Measurements from ENCODE around the gene CNKSR2.

CNKSR2 gene

DNA sequence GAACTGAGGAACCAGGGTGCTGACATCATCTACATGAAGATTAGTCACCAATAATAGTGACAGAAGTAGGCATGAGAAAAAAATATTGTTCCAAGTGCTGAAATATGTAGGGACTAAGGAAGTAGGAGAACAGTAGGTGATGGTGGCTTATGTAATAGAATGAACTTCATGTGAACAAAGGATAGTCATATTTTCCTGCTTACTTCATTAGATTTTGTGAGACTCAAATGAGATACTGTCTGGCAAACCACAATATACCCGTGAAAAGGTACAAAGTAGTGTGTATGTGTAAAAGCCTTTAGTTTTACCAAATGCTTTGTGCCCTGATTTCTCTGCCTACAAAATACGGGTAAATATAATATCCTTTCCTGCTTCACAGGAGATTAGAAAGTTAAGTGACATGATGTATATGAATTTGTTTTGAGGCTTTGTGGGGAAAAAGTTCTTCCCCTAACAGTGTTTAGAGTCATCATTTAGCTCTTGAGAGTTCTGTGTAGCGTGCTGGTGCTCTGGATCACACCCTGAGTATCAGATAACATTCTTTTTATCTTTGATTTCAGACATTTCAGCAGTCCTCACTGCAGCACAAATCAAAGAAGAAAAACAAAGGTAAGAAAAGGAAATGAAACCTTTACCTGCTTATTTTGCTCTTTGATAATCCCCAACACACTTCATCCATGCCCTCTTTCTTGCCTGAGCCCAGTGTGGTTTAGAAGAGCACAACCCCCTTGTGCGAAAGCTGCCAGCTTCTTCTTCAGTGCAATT lies 216.0 kb downstream of the CNKSR2 start:
- H3F3A ChIP-seq (ENCODE audit: insufficient read depth, low read length): no peaks in the 10 kb centered on the region
- H3K4me1 ChIP-seq (ENCODE audit: insufficient read depth, low read length, severe bottlenecking): no peaks in the 10 kb centered on the region
- H3K9me3 ChIP-seq (ENCODE audit: low read length): no peaks in the 10 kb centered on the region
- H3K27ac ChIP-seq (ENCODE audit: low read depth, low read length, poor library complexity, severe bottlenecking): no peak overlapping the region
- H3K79me2 ChIP-seq (ENCODE audit: insufficient read depth, low read length): no peaks in the 10 kb centered on the region
- H4K20me1 ChIP-seq (ENCODE audit: insufficient read depth, low read length): no peaks in the 10 kb centered on the region
- H3K4me3 ChIP-seq (ENCODE audit: low read depth, low read length, poor library complexity, severe bottlenecking): no peak overlapping the region
- H2AFZ ChIP-seq (ENCODE audit: low read length): no peak overlapping the region
- H3K9ac ChIP-seq (ENCODE audit: low read length): no peak overlapping the region
- no peaks in the 10 kb centered on the region for H3K36me3 ChIP-seq (ENCODE audit: insufficient read depth, low read length)
- H3K9me2 ChIP-seq (ENCODE audit: low read depth, low read length): no peaks in the 10 kb centered on the region
- no peaks in the 10 kb centered on the region for H3K27me3 ChIP-seq (ENCODE audit: insufficient read depth, low read length)
- H3K4me2 ChIP-seq (ENCODE audit: low read length): no peak overlapping the region
- TF ChIP-seq EZH2 (IDR thresholded peaks at IDR 0.05; ENCODE audit: borderline replicate concordance, low read length): no peak
- TF ChIP-seq, protein P1, sequence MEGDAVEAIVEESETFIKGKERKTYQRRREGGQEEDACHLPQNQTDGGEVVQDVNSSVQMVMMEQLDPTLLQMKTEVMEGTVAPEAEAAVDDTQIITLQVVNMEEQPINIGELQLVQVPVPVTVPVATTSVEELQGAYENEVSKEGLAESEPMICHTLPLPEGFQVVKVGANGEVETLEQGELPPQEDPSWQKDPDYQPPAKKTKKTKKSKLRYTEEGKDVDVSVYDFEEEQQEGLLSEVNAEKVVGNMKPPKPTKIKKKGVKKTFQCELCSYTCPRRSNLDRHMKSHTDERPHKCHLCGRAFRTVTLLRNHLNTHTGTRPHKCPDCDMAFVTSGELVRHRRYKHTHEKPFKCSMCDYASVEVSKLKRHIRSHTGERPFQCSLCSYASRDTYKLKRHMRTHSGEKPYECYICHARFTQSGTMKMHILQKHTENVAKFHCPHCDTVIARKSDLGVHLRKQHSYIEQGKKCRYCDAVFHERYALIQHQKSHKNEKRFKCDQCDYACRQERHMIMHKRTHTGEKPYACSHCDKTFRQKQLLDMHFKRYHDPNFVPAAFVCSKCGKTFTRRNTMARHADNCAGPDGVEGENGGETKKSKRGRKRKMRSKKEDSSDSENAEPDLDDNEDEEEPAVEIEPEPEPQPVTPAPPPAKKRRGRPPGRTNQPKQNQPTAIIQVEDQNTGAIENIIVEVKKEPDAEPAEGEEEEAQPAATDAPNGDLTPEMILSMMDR (IDR thresholded peaks at IDR 0.05; ENCODE audit: low read length): no peak

DNA sequence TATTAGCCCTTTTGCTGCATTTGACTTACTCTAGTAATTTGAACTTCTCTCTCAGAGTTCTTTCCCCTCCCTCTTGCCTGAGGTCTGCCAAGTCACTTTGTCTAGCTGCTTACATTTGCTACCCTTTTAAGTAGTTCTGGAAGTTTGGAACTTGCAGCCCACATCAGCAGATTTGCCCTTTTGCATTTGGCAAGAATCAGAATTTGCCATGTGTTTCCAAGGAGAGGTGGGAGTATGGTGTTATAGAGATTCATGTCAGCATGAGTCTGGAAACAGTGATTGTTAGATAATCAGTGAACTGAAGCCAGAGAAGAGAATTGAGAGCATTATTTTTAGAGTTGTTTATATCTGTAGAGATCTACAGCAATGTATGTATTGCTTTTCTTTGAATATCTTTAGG lies 231.8 kb downstream of the CNKSR2 start:
- Histone ChIP-seq H3K9me3 (ENCODE audit: low read length) (no peaks in the 10 kb centered on the region), H3K9ac (ENCODE audit: low read length) (no peak overlapping the region), H3K4me3 (ENCODE audit: low read depth, low read length, poor library complexity, severe bottlenecking) (no peak overlapping the region), H3K9me2 (ENCODE audit: low read depth, low read length) (no peaks in the 10 kb centered on the region), H3K4me1 (ENCODE audit: insufficient read depth, low read length, severe bottlenecking) (no peaks in the 10 kb centered on the region), H4K20me1 (ENCODE audit: insufficient read depth, low read length) (no peaks in the 10 kb centered on the region), H2AFZ (ENCODE audit: low read length) (no peak overlapping the region), H3K36me3 (ENCODE audit: insufficient read depth, low read length) (no peaks in the 10 kb centered on the region), H3F3A (ENCODE audit: insufficient read depth, low read length) (no peaks in the 10 kb centered on the region), H3K4me2 (ENCODE audit: low read length) (no peak overlapping the region), H3K27ac (ENCODE audit: low read depth, low read length, poor library complexity, severe bottlenecking) (no peak overlapping the region), H3K79me2 (ENCODE audit: insufficient read depth, low read length) (no peaks in the 10 kb centered on the region), H3K27me3 (ENCODE audit: insufficient read depth, low read length) (no peaks in the 10 kb centered on the region)
- TF ChIP-seq, protein P1 (IDR thresholded peaks at IDR 0.05; ENCODE audit: low read length): no peak
- TF ChIP-seq EZH2 (IDR thresholded peaks at IDR 0.05; ENCODE audit: borderline replicate concordance, low read length): no peak

DNA sequence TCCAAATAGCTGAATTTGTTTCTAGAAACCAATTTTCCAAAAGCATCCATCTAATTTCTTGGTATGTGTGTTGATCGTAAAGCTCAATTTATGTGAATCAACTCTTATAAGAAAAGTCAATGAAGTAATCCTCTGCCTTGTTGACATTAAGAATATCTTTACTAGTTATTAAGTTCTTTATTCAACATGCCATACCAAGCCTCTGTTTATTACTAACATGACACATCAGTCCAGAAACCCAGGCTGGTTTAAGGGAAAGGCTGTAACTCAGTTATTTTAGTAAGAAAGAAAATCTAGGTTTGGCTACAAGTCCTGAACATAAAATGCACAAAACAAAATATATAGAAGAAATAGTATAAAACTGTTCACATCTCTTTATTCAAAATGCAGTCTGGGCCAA lies 235.9 kb downstream of the CNKSR2 start:
- Histone ChIP-seq H3K9me2 (ENCODE audit: low read depth, low read length) (no peaks in the 10 kb centered on the region), H3K4me2 (ENCODE audit: low read length) (no peak overlapping the region), H3K4me1 (ENCODE audit: insufficient read depth, low read length, severe bottlenecking) (no peaks in the 10 kb centered on the region), H3K36me3 (ENCODE audit: insufficient read depth, low read length) (no peaks in the 10 kb centered on the region), H3K27ac (ENCODE audit: low read depth, low read length, poor library complexity, severe bottlenecking) (no peak overlapping the region), H3K9ac (ENCODE audit: low read length) (no peak overlapping the region), H3K79me2 (ENCODE audit: insufficient read depth, low read length) (no peaks in the 10 kb centered on the region), H3K27me3 (ENCODE audit: insufficient read depth, low read length) (no peaks in the 10 kb centered on the region), H2AFZ (ENCODE audit: low read length) (no peak overlapping the region), H3K9me3 (ENCODE audit: low read length) (no peaks in the 10 kb centered on the region), H3F3A (ENCODE audit: insufficient read depth, low read length) (no peaks in the 10 kb centered on the region), H3K4me3 (ENCODE audit: low read depth, low read length, poor library complexity, severe bottlenecking) (no peak overlapping the region), H4K20me1 (ENCODE audit: insufficient read depth, low read length) (no peaks in the 10 kb centered on the region)
- TF ChIP-seq, protein P1 (IDR thresholded peaks at IDR 0.05; ENCODE audit: low read length): no peak
- TF ChIP-seq EZH2 (IDR thresholded peaks at IDR 0.05; ENCODE audit: borderline replicate concordance, low read length): no peak
